ENCODE results near the gene CTNNBL1. TPM values are rescaled to one million over a fixed set of nuclear protein-coding genes. Genes with fewer than 3 reads are reported as not detected.

CTNNBL1 gene
- polyA plus RNA-seq, 4 donors: 36.2 to 66.5 (median 50.1) TPM

- no peak for DNase-seq
- Histone ChIP-seq H3K4me1 (ENCODE audit: control insufficient read depth in 3 of 3, insufficient read depth in 2 of 3, low read depth in 1 of 3, low read length in 2 of 3) (no peaks in the 10 kb centered on the region), H3K4me3 (ENCODE audit: low read depth in 1 of 3, low read length in 3 of 3) (no peak overlapping the region), H3K9me3 (ENCODE audit: control insufficient read depth in 2 of 2, insufficient read depth in 1 of 2, low read depth in 1 of 2, low read length in 1 of 2) (no peaks in the 10 kb centered on the region), H3K36me3 (ENCODE audit: control insufficient read depth in 3 of 3, insufficient read depth in 2 of 3, low read depth in 1 of 3, low read length in 3 of 3) (peaks cover 7 to 25% (median 8%) of the 10 kb centered on the region in 3 donors), H3K27me3 (ENCODE audit: control insufficient read depth in 3 of 3, insufficient read depth in 3 of 3, low read length in 3 of 3) (no peaks in the 10 kb centered on the region), H3K27ac (ENCODE audit: low read depth in 1 of 3, low read length in 2 of 3) (peak overlapping the region in 1 of 3 donors; percentile 33)
- WGBS, 3 donors: 75 to 89% (median 80%) methylated on average over 16 of the region's 16 CpGs
- FAIRE-seq: no peak
Measured at GRCh38 chr20:37804584-37805566, 111.0 kb downstream of the CTNNBL1 start.

DNA sequence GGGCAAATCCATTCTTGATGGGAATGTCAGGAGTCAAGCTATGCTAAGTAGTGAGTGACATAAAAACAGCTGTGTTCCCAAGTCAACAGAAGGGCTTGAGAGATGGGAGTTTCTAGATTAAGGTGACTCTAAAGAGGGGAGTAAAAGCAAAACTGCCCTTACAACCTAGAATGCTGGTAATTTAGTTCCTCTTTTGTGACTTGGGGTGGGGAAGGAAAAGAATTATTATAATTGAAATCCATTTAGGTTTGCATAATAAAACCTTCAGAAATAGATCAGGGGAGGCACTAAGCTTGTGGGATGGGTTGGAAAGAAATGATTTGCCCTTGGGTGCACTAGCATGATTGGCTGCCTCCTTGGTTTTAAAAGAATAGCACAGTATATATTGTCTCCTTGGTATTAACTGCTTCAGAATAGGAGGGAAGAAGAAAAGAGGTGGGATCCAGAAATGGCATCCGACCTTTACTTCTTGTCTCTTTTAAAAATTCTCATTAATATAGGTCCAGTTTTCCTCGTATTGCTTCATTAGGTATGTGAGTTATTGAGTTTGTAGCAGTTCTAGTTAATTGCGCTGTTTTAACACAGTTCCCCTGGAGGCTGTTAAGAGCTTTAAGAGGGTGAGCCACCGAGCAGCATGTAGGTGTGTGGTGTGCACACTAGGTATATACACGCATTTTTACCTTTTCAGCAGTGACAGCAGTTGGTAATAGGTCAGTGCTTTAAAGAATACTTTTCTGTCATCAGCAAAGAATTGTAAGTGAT is 113.8 kb downstream of the CTNNBL1 start:
- FAIRE-seq (no peak), DNase-seq (no peak)
- H3K4me1 ChIP-seq (ENCODE audit: control insufficient read depth in 3 of 3, insufficient read depth in 2 of 3, low read depth in 1 of 3, low read length in 2 of 3): no peaks in the 10 kb centered on the region
- H3K36me3 ChIP-seq (ENCODE audit: control insufficient read depth in 3 of 3, insufficient read depth in 2 of 3, low read depth in 1 of 3, low read length in 3 of 3): peaks cover 6 to 24% (median 6%) of the 10 kb centered on the region in 3 donors
- 94 to 97% (median 96%) methylated on average over 5 of the region's 5 CpGs for WGBS, 3 donors
- H3K4me3 ChIP-seq (ENCODE audit: low read depth in 1 of 3, low read length in 3 of 3): no peak overlapping the region
- H3K27me3 ChIP-seq (ENCODE audit: control insufficient read depth in 3 of 3, insufficient read depth in 3 of 3, low read length in 3 of 3): no peaks in the 10 kb centered on the region
- no peak overlapping the region for H3K27ac ChIP-seq (ENCODE audit: low read depth in 1 of 3, low read length in 2 of 3)
- no peaks in the 10 kb centered on the region for H3K9me3 ChIP-seq (ENCODE audit: control insufficient read depth in 2 of 2, insufficient read depth in 1 of 2, low read depth in 1 of 2, low read length in 1 of 2)

- no peaks in the 10 kb centered on the region for H3K27me3 ChIP-seq (ENCODE audit: control insufficient read depth in 3 of 3, insufficient read depth in 3 of 3, low read length in 3 of 3)
- FAIRE-seq (no peak), DNase-seq (no peak)
- no peak overlapping the region for H3K4me3 ChIP-seq (ENCODE audit: low read depth in 1 of 3, low read length in 3 of 3)
- H3K27ac ChIP-seq (ENCODE audit: low read depth in 1 of 3, low read length in 2 of 3): no peak overlapping the region
- no peaks in the 10 kb centered on the region for H3K9me3 ChIP-seq (ENCODE audit: control insufficient read depth in 2 of 2, insufficient read depth in 1 of 2, low read depth in 1 of 2, low read length in 1 of 2)
- 84 to 96% (median 90%) methylated on average over 7 of the region's 7 CpGs for WGBS, 3 donors
- peaks cover 1 to 21% (median 5%) of the 10 kb centered on the region in 3 donors for H3K36me3 ChIP-seq (ENCODE audit: control insufficient read depth in 3 of 3, insufficient read depth in 2 of 3, low read depth in 1 of 3, low read length in 3 of 3)
- H3K4me1 ChIP-seq (ENCODE audit: control insufficient read depth in 3 of 3, insufficient read depth in 2 of 3, low read depth in 1 of 3, low read length in 2 of 3): no peaks in the 10 kb centered on the region
Measured at GRCh38 chr20:37808233-37809070, 114.6 kb downstream of the CTNNBL1 start.

DNA sequence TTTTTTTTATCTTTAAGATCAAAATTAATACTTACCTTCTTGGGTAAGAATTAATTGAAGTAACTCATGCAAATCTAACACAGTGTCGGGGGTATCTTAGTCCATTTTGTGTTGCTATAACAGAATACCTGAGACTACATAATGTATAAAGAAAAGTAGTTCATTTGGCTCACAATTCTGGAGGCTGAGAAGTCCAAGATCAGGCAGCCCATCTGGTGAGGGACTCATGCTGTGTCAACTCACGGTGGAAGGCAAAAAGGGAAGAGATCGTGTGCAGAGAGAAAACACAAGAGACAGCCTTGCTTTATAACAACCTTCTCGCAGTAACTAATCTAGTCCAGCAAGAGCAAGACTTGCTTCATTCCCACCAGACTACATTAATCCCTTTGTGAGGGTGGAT is 116.2 kb downstream of the CTNNBL1 start:
- DNase-seq: no peak
- WGBS, 3 donors: 82 to 96% (median 95%) methylated on average over 4 of the region's 4 CpGs
- H3K27ac ChIP-seq (ENCODE audit: low read depth in 1 of 3, low read length in 2 of 3): no peak overlapping the region
- H3K9me3 ChIP-seq (ENCODE audit: control insufficient read depth in 2 of 2, insufficient read depth in 1 of 2, low read depth in 1 of 2, low read length in 1 of 2): no peaks in the 10 kb centered on the region
- peaks cover 0 to 7% (median 2%) of the 10 kb centered on the region in 3 donors for H3K36me3 ChIP-seq (ENCODE audit: control insufficient read depth in 3 of 3, insufficient read depth in 2 of 3, low read depth in 1 of 3, low read length in 3 of 3)
- no peaks in the 10 kb centered on the region for H3K27me3 ChIP-seq (ENCODE audit: control insufficient read depth in 3 of 3, insufficient read depth in 3 of 3, low read length in 3 of 3)
- H3K4me3 ChIP-seq (ENCODE audit: low read depth in 1 of 3, low read length in 3 of 3): no peak overlapping the region
- H3K4me1 ChIP-seq (ENCODE audit: control insufficient read depth in 3 of 3, insufficient read depth in 2 of 3, low read depth in 1 of 3, low read length in 2 of 3): no peaks in the 10 kb centered on the region
- FAIRE-seq: no peak

DNA sequence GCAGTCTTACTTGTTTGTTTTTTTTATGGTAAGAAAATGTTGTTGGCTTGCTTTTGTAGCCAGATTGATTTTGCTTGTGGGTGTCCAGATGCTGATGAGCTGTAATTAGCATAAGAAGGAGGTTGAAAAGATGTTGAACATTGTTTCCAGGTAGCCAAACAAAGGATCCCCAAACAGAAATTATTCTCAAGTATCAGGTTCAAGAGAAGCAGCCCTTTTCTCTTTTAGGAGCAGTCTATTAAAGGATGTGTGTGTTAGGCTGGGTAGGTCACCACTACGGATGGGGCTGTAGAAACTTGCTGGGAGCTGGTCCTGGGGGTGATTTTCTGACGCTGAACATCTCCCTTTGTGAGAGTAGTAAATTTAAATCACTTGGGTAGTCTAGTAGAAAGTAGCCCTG is 122.2 kb downstream of the CTNNBL1 start:
- Histone ChIP-seq H3K4me3 (ENCODE audit: low read depth in 1 of 3, low read length in 3 of 3) (no peak overlapping the region), H3K4me1 (ENCODE audit: control insufficient read depth in 3 of 3, insufficient read depth in 2 of 3, low read depth in 1 of 3, low read length in 2 of 3) (no peaks in the 10 kb centered on the region), H3K27me3 (ENCODE audit: control insufficient read depth in 3 of 3, insufficient read depth in 3 of 3, low read length in 3 of 3) (no peaks in the 10 kb centered on the region), H3K27ac (ENCODE audit: low read depth in 1 of 3, low read length in 2 of 3) (no peak overlapping the region), H3K36me3 (ENCODE audit: control insufficient read depth in 3 of 3, insufficient read depth in 2 of 3, low read depth in 1 of 3, low read length in 3 of 3) (peaks cover 0 to 3% (median 0%) of the 10 kb centered on the region in 3 donors), H3K9me3 (ENCODE audit: control insufficient read depth in 2 of 2, insufficient read depth in 1 of 2, low read depth in 1 of 2, low read length in 1 of 2) (no peaks in the 10 kb centered on the region)
- DNase-seq (no peak), FAIRE-seq (no peak)
- 83 to 98% (median 95%) methylated on average over 2 of the region's 2 CpGs for WGBS, 3 donors

DNA sequence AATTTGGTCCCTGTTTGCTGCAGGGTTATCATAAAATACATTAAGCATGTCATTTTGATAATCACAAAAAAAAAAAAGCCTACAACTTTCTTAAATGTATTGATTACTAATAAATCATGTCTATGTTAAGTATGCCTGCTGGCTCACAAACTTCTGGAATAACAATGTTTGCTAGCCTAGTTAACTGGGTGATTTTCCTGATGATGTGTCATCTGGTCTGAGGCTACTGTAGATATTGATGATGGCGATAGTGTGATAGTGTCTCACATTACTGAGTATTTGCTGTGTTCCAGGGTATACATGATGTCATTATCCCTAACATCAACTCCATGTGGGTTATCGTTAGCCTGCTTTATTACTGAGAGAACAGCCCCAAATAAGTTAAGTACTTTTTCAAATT is 122.9 kb downstream of the CTNNBL1 start:
- H3K9me3 ChIP-seq (ENCODE audit: control insufficient read depth in 2 of 2, insufficient read depth in 1 of 2, low read depth in 1 of 2, low read length in 1 of 2): no peaks in the 10 kb centered on the region
- H3K27ac ChIP-seq (ENCODE audit: low read depth in 1 of 3, low read length in 2 of 3): no peak overlapping the region
- peaks cover 0 to 3% (median 0%) of the 10 kb centered on the region in 3 donors for H3K36me3 ChIP-seq (ENCODE audit: control insufficient read depth in 3 of 3, insufficient read depth in 2 of 3, low read depth in 1 of 3, low read length in 3 of 3)
- H3K27me3 ChIP-seq (ENCODE audit: control insufficient read depth in 3 of 3, insufficient read depth in 3 of 3, low read length in 3 of 3): no peaks in the 10 kb centered on the region
- no peak for DNase-seq
- no peak for FAIRE-seq
- no peaks in the 10 kb centered on the region for H3K4me1 ChIP-seq (ENCODE audit: control insufficient read depth in 3 of 3, insufficient read depth in 2 of 3, low read depth in 1 of 3, low read length in 2 of 3)
- no peak overlapping the region for H3K4me3 ChIP-seq (ENCODE audit: low read depth in 1 of 3, low read length in 3 of 3)
- WGBS, 3 donors: 87 to 92% (median 90%) methylated on average over 2 of the region's 2 CpGs

DNA sequence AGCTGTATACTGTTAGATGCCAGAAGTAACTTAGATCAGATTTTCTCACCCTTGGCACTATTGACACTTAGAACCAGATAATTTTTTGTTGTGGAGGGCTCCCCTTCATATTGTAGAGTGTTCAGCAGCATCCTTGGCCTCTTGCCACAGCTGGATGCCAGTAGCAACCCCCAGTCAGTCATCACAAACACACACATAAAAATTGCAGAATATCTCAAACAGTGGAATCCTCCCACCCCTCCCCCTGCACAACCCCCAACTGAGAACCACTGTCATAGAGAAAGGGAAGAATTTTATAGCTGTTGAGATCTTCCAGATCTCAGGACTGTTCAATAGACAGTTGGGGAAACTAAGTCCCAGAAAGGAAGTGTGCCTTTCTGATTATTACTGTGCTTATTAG is 127.9 kb downstream of the CTNNBL1 start:
- Histone ChIP-seq H3K9me3 (ENCODE audit: control insufficient read depth in 2 of 2, insufficient read depth in 1 of 2, low read depth in 1 of 2, low read length in 1 of 2) (no peaks in the 10 kb centered on the region), H3K4me3 (ENCODE audit: low read depth in 1 of 3, low read length in 3 of 3) (no peak overlapping the region), H3K36me3 (ENCODE audit: control insufficient read depth in 3 of 3, insufficient read depth in 2 of 3, low read depth in 1 of 3, low read length in 3 of 3) (peaks cover 0 to 3% (median 0%) of the 10 kb centered on the region in 3 donors), H3K4me1 (ENCODE audit: control insufficient read depth in 3 of 3, insufficient read depth in 2 of 3, low read depth in 1 of 3, low read length in 2 of 3) (no peaks in the 10 kb centered on the region), H3K27ac (ENCODE audit: low read depth in 1 of 3, low read length in 2 of 3) (no peak overlapping the region), H3K27me3 (ENCODE audit: control insufficient read depth in 3 of 3, insufficient read depth in 3 of 3, low read length in 3 of 3) (no peaks in the 10 kb centered on the region)
- DNase-seq: no peak
- FAIRE-seq: no peak

DNA sequence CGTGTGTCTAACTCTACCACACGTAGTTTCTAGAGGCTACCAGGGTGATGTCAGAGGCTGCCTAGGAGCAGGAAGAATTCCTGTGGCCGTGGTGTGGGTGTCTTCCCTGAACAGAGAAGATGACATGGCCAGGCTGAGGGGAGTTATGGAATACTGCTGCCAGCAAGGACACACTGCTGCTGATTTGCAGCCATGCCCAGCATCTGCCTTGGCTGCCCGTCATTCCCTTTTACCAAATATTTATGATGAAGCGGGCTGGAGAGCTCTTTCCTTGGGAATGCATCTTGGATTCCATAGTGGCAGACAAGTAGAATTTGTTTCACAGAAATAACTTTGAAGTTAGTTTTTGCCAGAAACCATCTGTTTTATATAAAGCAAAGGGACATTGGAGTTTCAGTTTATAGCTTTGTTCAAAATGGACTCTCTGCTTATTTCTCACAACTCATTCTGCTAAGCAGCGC is 128.3 kb downstream of the CTNNBL1 start:
- Histone ChIP-seq H3K9me3 (ENCODE audit: control insufficient read depth in 2 of 2, insufficient read depth in 1 of 2, low read depth in 1 of 2, low read length in 1 of 2) (no peaks in the 10 kb centered on the region), H3K4me3 (ENCODE audit: low read depth in 1 of 3, low read length in 3 of 3) (no peak overlapping the region), H3K36me3 (ENCODE audit: control insufficient read depth in 3 of 3, insufficient read depth in 2 of 3, low read depth in 1 of 3, low read length in 3 of 3) (peaks cover 0 to 3% (median 0%) of the 10 kb centered on the region in 3 donors), H3K27me3 (ENCODE audit: control insufficient read depth in 3 of 3, insufficient read depth in 3 of 3, low read length in 3 of 3) (no peaks in the 10 kb centered on the region), H3K27ac (ENCODE audit: low read depth in 1 of 3, low read length in 2 of 3) (no peak overlapping the region), H3K4me1 (ENCODE audit: control insufficient read depth in 3 of 3, insufficient read depth in 2 of 3, low read depth in 1 of 3, low read length in 2 of 3) (no peaks in the 10 kb centered on the region)
- FAIRE-seq (no peak), DNase-seq (no peak)
- WGBS, 3 donors: 75 to 91% (median 89%) methylated on average over 6 of the region's 6 CpGs

Data from small intestine (tissue), 7 donors.